H1 (cell line): ENCODE measurements around the gene TPSB2. TPM values are rescaled to one million over a fixed set of nuclear protein-coding genes. Genes with fewer than 3 reads are reported as not detected.

Source experiments
- CTCF ChIA-PET: fragments of 300-600 bp; sonication (Branson Sonifier 250); formaldehyde crosslinking; loops from one replicate; lab custom pipeline; 2021; ENCODE audit not compliant: partially characterized antibody; lab: Charles Lee
- POLR2A ChIA-PET: fragments of 300-600 bp; sonication (Branson Sonifier 250); formaldehyde crosslinking; loops from one replicate; lab custom pipeline; 2021; ENCODE audit warnings: inconsistent platforms; ENCODE audit not compliant: partially characterized antibody; lab: Charles Lee
- DNase-seq, 2 experiments: peaks; one replicate each; pipeline versions ENCODE4 v3.0.0 to v3.0.0-alpha.2; 2010 to 2022; ENCODE audit warnings: low spot score in 2 of 2, low read depth in 1 of 2, mixed read lengths in 1 of 2
- FAIRE-seq: peaks from 2 replicates; lab custom pipeline; 2011; peaks lifted over from hg19 to GRCh38; lab: Jason Lieb, UNC
- H2AFZ ChIP-seq: 2 replicates; pipeline ENCODE4 v1.8.1; 2012; ENCODE audit warnings: low read length, inconsistent platforms
- H2AK5ac ChIP-seq: 2 replicates; pipeline ENCODE4 v1.6.1; 2013; ENCODE audit warnings: low read depth, low read length
- H2BK120ac ChIP-seq: replicated peaks from 2 replicates; pipeline ENCODE3; 2013; ENCODE audit warnings: low read depth, low read length, inconsistent platforms
- H2BK12ac ChIP-seq: 2 replicates; pipeline ENCODE4 v1.6.1; 2013; ENCODE audit warnings: low read depth, low read length
- H2BK15ac ChIP-seq: 2 replicates; pipeline ENCODE4 v1.6.1; 2013; ENCODE audit warnings: low read length
- H2BK20ac ChIP-seq: 2 replicates; pipeline ENCODE4 v1.6.1; 2013; ENCODE audit warnings: low read length
- H2BK5ac ChIP-seq: 2 replicates; pipeline ENCODE4 v1.6.1; 2013; ENCODE audit warnings: low read depth, low read length
- H3K14ac ChIP-seq: 2 replicates; pipeline ENCODE4 v1.6.1; 2013; ENCODE audit warnings: inconsistent platforms; ENCODE audit not compliant: insufficient read length
- H3K18ac ChIP-seq: 2 replicates; pipeline ENCODE4 v1.6.1; 2013; ENCODE audit warnings: low read length; ENCODE audit errors: extremely low read depth
- H3K23ac ChIP-seq: 2 replicates; pipeline ENCODE4 v1.6.1; 2013; ENCODE audit warnings: inconsistent platforms; ENCODE audit not compliant: insufficient read length
- H3K23me2 ChIP-seq: 2 replicates; pipeline ENCODE4 v1.6.1; 2013; ENCODE audit warnings: low read depth, low read length
- H3K27ac ChIP-seq: 2 replicates; pipeline ENCODE4 v1.6.1; 2011; ENCODE audit warnings: low read depth, low read length, inconsistent platforms
- H3K27me3 ChIP-seq, 4 experiments: replicated peaks in 1 of 4; 1 replicate in 1 of 4; 2 replicates in 3 of 4; pipeline versions ENCODE4 v1.6.1 to v1.8.1; 2011 to 2013; ENCODE audit warnings: low read length in 3 of 4, mild to moderate bottlenecking in 3 of 4, inconsistent platforms in 2 of 4, mixed read lengths in 2 of 4, moderate library complexity in 1 of 4; ENCODE audit not compliant: control insufficient read depth in 3 of 4, insufficient read depth in 3 of 4; ENCODE audit errors: extremely low read depth in 1 of 4
- H3K36me3 ChIP-seq, 4 experiments: 2 replicates each; pipeline versions ENCODE4 v1.6.1 to v1.8.1; 2011 to 2013; ENCODE audit warnings: mild to moderate bottlenecking in 4 of 4, low read length in 3 of 4, moderate library complexity in 2 of 4, control low read depth in 1 of 4, inconsistent platforms in 1 of 4; ENCODE audit not compliant: insufficient read depth in 4 of 4, control insufficient read depth in 2 of 4
- H3K4ac ChIP-seq: replicated peaks from 2 replicates; pipeline ENCODE3; 2013; ENCODE audit warnings: low read length, low read depth, mixed read lengths, inconsistent platforms; ENCODE audit not compliant: insufficient read length
- H3K4me1 ChIP-seq, 4 experiments: replicated peaks in 1 of 4; 1 replicate in 1 of 4; 2 replicates in 3 of 4; pipeline versions ENCODE4 v1.6.1 to v1.8.1; 2011 to 2013; ENCODE audit warnings: low read length in 3 of 4, inconsistent platforms in 2 of 4, mixed read lengths in 1 of 4; ENCODE audit not compliant: insufficient read depth in 4 of 4, control insufficient read depth in 3 of 4
- H3K4me2 ChIP-seq, 2 experiments: 2 replicates each; pipeline versions ENCODE4 v1.6.1 to v1.8.1; 2011 to 2013; ENCODE audit warnings: low read depth in 2 of 2, low read length in 2 of 2, control low read depth in 1 of 2, inconsistent platforms in 1 of 2, mild to moderate bottlenecking in 1 of 2; ENCODE audit not compliant: insufficient read depth in 1 of 2
- H3K4me3 ChIP-seq, 4 experiments: fragments of 200-600, 300-600 bp in 1 of 4; sonication (generic), shearing (Covaris generic), sonication (Bioruptor Twin) in 1 of 4; 2 replicates each; pipeline versions ENCODE4 v1.5.1 to v1.8.1; 2011 to 2016; ENCODE audit warnings: low read length in 4 of 4, low read depth in 3 of 4, control low read depth in 2 of 4, inconsistent platforms in 2 of 4, mild to moderate bottlenecking in 2 of 4, mixed read lengths in 1 of 4, moderate library complexity in 1 of 4; ENCODE audit not compliant: insufficient read depth in 2 of 4; ENCODE audit errors: extremely low read depth in 1 of 4
- H3K56ac ChIP-seq: replicated peaks from 2 replicates; pipeline ENCODE3; 2013; ENCODE audit warnings: low read depth, mild to moderate bottlenecking, mixed read lengths, low read length, inconsistent platforms; ENCODE audit not compliant: insufficient read length
- H3K79me1 ChIP-seq: 2 replicates; pipeline ENCODE4 v1.6.1; 2013; ENCODE audit warnings: low read depth, low read length, control low read depth
- H3K79me2 ChIP-seq, 2 experiments: 2 replicates each; pipeline versions ENCODE4 v1.6.1 to v1.8.1; 2012 to 2013; ENCODE audit warnings: low read length in 2 of 2, mild to moderate bottlenecking in 2 of 2, inconsistent platforms in 1 of 2; ENCODE audit not compliant: insufficient read depth in 2 of 2, control insufficient read depth in 1 of 2
- H3K9ac ChIP-seq, 4 experiments: replicated peaks in 1 of 4; 1 replicate in 1 of 4; 2 replicates in 3 of 4; pipeline versions ENCODE4 v1.6.1 to v1.8.1; 2011 to 2013; ENCODE audit warnings: low read depth in 3 of 4, low read length in 3 of 4, control low read depth in 2 of 4, mild to moderate bottlenecking in 2 of 4, moderate library complexity in 2 of 4, inconsistent platforms in 1 of 4; ENCODE audit errors: extremely low read depth in 1 of 4
- H3K9me3 ChIP-seq, 2 experiments: 2 replicates each; pipeline versions ENCODE4 v1.6.1 to v1.8.1; 2012 to 2013; ENCODE audit warnings: mild to moderate bottlenecking in 2 of 2, moderate library complexity in 2 of 2, control low read depth in 1 of 2, inconsistent platforms in 1 of 2, low read depth in 1 of 2, low read length in 1 of 2, mixed read lengths in 1 of 2; ENCODE audit not compliant: insufficient read depth in 2 of 2
- H4K20me1 ChIP-seq, 2 experiments: replicated peaks in 1 of 2; 2 replicates each; pipeline versions ENCODE3 to v1.8.1; 2011 to 2013; ENCODE audit warnings: inconsistent platforms in 2 of 2, low read length in 2 of 2, mild to moderate bottlenecking in 1 of 2; ENCODE audit not compliant: insufficient read depth in 2 of 2, control insufficient read depth in 1 of 2
- H4K5ac ChIP-seq: 2 replicates; pipeline ENCODE4 v1.6.1; 2013; ENCODE audit warnings: low read length, low read depth, mixed read lengths, inconsistent platforms; ENCODE audit not compliant: insufficient read length
- H4K8ac ChIP-seq: 2 replicates; pipeline ENCODE4 v1.8.0; 2013; ENCODE audit warnings: mild to moderate bottlenecking, moderate library complexity, low read length, inconsistent platforms; ENCODE audit not compliant: insufficient read depth; ENCODE audit errors: extremely low read depth
- H4K91ac ChIP-seq: replicated peaks from 2 replicates; pipeline ENCODE3; 2013; ENCODE audit warnings: low read length, mixed read lengths, inconsistent platforms; ENCODE audit not compliant: insufficient read length
- RXRA ChIP-seq: IDR thresholded peaks from 2 replicates; pipeline ENCODE4 v1.6.1; 2011; ENCODE audit warnings: low read depth, mild to moderate bottlenecking, low read length, moderate library complexity; ENCODE audit not compliant: insufficient read depth
- WGBS, 2 experiments: shearing (Covaris generic) in 1 of 2; methylation state at CpG; one replicate each; pipeline versions ENCODE4 v1.1.6 to v1.1.7; 2013 to 2015; ENCODE audit warnings: low lambda C conversion rate in 2 of 2, mixed read lengths in 2 of 2, inconsistent platforms in 1 of 2, low coverage in 1 of 2, missing lambda C conversion rate in 1 of 2; ENCODE audit not compliant: insufficient replicate concordance in 2 of 2, insufficient coverage in 1 of 2, insufficient read length in 1 of 2; ENCODE audit errors: extremely low coverage in 1 of 2, missing lambda C conversion rate in 1 of 2; 5-methylcytosine and 5-hydroxymethylcytosine counted together
- polyA plus RNA-seq, 7 experiments: library from polyadenylated mRNA; depleted of rRNA in 3 of 7; stranded (reverse) in 5 of 7; unstranded in 2 of 7; fragments of >200 nt in 5 of 7; fragments of 200-250 nt in 2 of 7; gene quantifications; 1 replicate in 5 of 7; 2 replicates in 1 of 7; 4 replicates in 1 of 7; pipeline versions ENCODE4 v1.2.1 to v1.2.3, GENCODE V29; 2011 to 2013; ENCODE audit warnings: missing spikeins in 2 of 7, mixed read lengths in 2 of 7
- total RNA-seq: library from RNA; stranded (reverse); fragmentation: NEBNext Ultra II Directional; extraction: Animal tissue kit (Norgen Biotek cat#: 25700); gene quantifications from 2 replicates; pipeline ENCODE4 v1.2.1, GENCODE V29; 2021

TPSB2 gene
- total and polyA plus RNA-seq, 2 of the 8 experiments (the other 6 are each of a cell fraction or from before 2014, with no cell fraction given): 0.08 TPM; not detected in 1

DNA sequence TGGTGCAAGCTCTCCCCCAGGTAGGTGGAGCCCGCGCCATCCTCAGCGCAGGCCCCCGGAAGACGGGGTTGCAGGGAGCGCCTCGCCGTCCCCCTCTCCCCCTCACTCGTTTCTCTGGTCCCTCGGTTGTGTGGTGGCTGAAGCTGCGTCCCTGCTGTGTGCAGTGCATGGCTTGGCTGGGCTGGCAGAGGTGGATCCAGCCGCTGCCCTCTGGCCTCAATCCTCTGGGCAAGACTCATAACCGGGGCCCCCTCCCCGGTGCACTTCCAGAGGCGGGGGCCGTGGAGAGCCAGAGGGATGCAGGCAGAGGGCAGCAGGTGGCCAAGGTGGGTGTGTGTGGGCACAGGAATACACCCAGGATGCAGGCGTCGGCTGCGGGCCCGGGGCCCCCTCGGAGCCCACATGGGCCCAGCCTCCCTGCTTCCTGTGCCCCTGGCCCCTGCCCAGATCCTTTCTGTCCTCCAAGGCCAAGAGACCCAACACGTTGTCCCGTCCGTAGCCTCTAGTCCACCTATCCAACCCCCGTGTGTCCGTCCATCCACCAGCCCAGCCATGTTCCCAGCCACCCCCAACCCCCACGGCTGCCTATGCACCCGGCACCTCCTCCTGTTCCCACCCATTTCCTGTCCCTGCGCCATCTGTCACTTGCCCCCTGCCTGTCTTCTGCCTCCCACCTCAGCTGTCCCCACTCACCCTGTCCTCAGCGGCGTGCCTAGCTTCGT is 14.2 kb downstream of the TPSB2 start:
- H3K4ac ChIP-seq: no peak overlapping the region
- H3K36me3 ChIP-seq: peaks cover 4 to 72% (median 11%) of the 10 kb centered on the region in 4 experiments; a peak in 6 of 8 replicates
- H3K14ac ChIP-seq: no peak overlapping the region
- no peak overlapping the region for H3K9ac ChIP-seq
- no peak overlapping the region for H4K5ac ChIP-seq
- CTCF ChIA-PET: interaction anchor here (0.7 to 1.3 kb wide), 3 partner anchors 11 to 148 kb away, joined by 3 to 4 read pairs (median 4); no protein-coding TSS in a partner anchor
- H3K27me3 ChIP-seq: no peaks in the 10 kb centered on the region
- no peak overlapping the region for H3K27ac ChIP-seq
- DNase-seq (no peak), FAIRE-seq (no peak)
- H2BK5ac ChIP-seq: no peak overlapping the region
- H3K18ac ChIP-seq: no peak overlapping the region
- peaks cover 0 to 4% of the 10 kb centered on the region in 2 experiments for H4K20me1 ChIP-seq
- H3K4me2 ChIP-seq: no peak overlapping the region
- H3K4me1 ChIP-seq: no peaks in the 10 kb centered on the region
- no peak overlapping the region for H4K91ac ChIP-seq
- H3K56ac ChIP-seq: no peak overlapping the region
- no peak overlapping the region for H4K8ac ChIP-seq
- H3K79me2 ChIP-seq: no peaks in the 10 kb centered on the region
- 88% methylated on average over 20 of the region's 32 CpGs; no CpG with 5 or more reads in 1 of the 2 experiments for WGBS, 2 experiments
- H3K4me3 ChIP-seq: no peak overlapping the region
- H3K79me1 ChIP-seq: no peaks in the 10 kb centered on the region
- no peak overlapping the region for H2AK5ac ChIP-seq
- H3K9me3 ChIP-seq: no peaks in the 10 kb centered on the region
- no peak overlapping the region for H2AFZ ChIP-seq
- no peak overlapping the region for H2BK20ac ChIP-seq
- no peak for TF ChIP-seq RXRA
- TF ChIP-seq, all 59 proteins: peak for 0
- H2BK120ac ChIP-seq: no peak overlapping the region
- no peaks in the 10 kb centered on the region for H3K23me2 ChIP-seq
- POLR2A ChIA-PET: interaction anchor here (0.5 kb wide), 1 partner anchor 65 kb away, joined by 4 read pairs; no protein-coding TSS in a partner anchor
- H2BK12ac ChIP-seq: no peak overlapping the region
- no peak overlapping the region for H2BK15ac ChIP-seq
- no peak overlapping the region for H3K23ac ChIP-seq
